Measurements from ENCODE around the gene NSUN6. TPM values are rescaled to one million over a fixed set of nuclear protein-coding genes. Genes with fewer than 3 reads are reported as not detected.

Gene NSUN6
- total and polyA plus RNA-seq, 4 donors, result 16.3 to 47.6 (median 25.0) TPM

DNA sequence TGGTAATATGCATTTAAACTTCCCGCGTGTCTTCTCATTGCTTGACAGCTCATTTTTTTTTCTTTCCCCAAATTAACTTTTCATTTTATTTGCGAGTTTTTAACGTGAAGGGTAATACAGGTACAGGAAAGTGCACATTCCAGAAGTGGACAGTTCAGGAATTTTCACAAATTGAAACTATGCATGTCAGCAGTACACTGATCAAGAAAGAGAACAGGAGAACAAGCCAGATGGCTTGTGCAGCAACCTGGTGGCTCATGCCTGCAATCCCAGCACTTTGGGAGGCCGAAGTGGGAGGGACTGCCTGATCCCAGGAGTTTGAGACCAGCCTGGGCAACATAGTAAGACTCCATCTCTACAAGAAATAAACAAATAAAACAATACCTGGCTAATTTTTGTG lies 36.3 kb upstream of the NSUN6 start (continued):
- TF ChIP-seq, protein P1, sequence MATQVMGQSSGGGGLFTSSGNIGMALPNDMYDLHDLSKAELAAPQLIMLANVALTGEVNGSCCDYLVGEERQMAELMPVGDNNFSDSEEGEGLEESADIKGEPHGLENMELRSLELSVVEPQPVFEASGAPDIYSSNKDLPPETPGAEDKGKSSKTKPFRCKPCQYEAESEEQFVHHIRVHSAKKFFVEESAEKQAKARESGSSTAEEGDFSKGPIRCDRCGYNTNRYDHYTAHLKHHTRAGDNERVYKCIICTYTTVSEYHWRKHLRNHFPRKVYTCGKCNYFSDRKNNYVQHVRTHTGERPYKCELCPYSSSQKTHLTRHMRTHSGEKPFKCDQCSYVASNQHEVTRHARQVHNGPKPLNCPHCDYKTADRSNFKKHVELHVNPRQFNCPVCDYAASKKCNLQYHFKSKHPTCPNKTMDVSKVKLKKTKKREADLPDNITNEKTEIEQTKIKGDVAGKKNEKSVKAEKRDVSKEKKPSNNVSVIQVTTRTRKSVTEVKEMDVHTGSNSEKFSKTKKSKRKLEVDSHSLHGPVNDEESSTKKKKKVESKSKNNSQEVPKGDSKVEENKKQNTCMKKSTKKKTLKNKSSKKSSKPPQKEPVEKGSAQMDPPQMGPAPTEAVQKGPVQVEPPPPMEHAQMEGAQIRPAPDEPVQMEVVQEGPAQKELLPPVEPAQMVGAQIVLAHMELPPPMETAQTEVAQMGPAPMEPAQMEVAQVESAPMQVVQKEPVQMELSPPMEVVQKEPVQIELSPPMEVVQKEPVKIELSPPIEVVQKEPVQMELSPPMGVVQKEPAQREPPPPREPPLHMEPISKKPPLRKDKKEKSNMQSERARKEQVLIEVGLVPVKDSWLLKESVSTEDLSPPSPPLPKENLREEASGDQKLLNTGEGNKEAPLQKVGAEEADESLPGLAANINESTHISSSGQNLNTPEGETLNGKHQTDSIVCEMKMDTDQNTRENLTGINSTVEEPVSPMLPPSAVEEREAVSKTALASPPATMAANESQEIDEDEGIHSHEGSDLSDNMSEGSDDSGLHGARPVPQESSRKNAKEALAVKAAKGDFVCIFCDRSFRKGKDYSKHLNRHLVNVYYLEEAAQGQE (IDR thresholded peaks at IDR 0.05), result no peak
- no peak for TF ChIP-seq HNF4A (conservative IDR thresholded peaks at IDR 0.05)
- TF ChIP-seq, protein P2, sequence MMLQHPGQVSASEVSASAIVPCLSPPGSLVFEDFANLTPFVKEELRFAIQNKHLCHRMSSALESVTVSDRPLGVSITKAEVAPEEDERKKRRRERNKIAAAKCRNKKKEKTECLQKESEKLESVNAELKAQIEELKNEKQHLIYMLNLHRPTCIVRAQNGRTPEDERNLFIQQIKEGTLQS (IDR thresholded peaks at IDR 0.05), result no peak
- TF ChIP-seq HNF4G (IDR thresholded peaks at IDR 0.05), result no peak

DNA sequence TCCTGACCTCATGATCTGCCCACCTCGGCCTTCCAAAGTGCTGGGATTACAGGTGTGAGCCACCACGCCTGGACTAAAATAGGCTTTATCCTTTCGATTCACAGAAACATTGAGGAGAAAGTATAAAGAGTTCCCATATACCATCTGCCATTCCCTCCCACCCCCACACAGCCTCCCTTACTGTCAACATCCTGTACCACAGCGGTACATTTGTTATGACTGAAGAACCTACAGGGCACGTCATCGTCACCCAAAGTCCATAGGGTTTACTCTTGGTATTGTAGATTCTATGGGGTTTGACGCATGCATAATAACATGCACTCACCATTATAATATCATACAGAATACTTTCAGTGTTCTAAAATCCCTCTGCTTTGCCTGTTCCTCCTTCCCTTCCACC lies 35.8 kb upstream of the NSUN6 start:
- Histone ChIP-seq H3K36me3 (ENCODE audit: control insufficient read depth in 4 of 4, insufficient read depth in 3 of 4, low read depth in 1 of 4, low read length in 3 of 4) (peaks cover 0 to 6% (median 0%) of the 10 kb centered on the region in 4 donors), H3K9ac (ENCODE audit: low read depth in 1 of 2, low read length in 2 of 2) (no peak overlapping the region), H3K9me3 (ENCODE audit: control insufficient read depth in 4 of 4, low read length in 3 of 4) (no peaks in the 10 kb centered on the region), H3K27me3 (ENCODE audit: control insufficient read depth in 4 of 4, insufficient read depth in 4 of 4, low read length in 3 of 4) (no peaks in the 10 kb centered on the region), H3K27ac (ENCODE audit: low read depth in 1 of 2, low read length in 2 of 2) (no peak overlapping the region), H3K4me1 (ENCODE audit: control insufficient read depth in 4 of 4, insufficient read depth in 4 of 4, low read length in 3 of 4) (no peaks in the 10 kb centered on the region), H3K4me3 (ENCODE audit: low read depth in 1 of 3, low read length in 3 of 3) (no peak overlapping the region)
- 90% methylated on average over 7 of the region's 7 CpGs for WGBS
- TF ChIP-seq RXRA (IDR thresholded peaks at IDR 0.05) (no peak), TAF1 (conservative IDR thresholded peaks at IDR 0.05) (no peak), NR2F2 (IDR thresholded peaks at IDR 0.05) (no peak), YY1 (IDR thresholded peaks at IDR 0.05) (no peak), RAD21 (IDR thresholded peaks at IDR 0.05) (no peak), EGR1 (IDR thresholded peaks at IDR 0.05; ENCODE audit: low read depth in 2 of 2) (no peak), FOXA1 (IDR thresholded peaks at IDR 0.05) (no peak), SP1 (IDR thresholded peaks at IDR 0.05) (no peak)
- TF ChIP-seq, protein P3, sequence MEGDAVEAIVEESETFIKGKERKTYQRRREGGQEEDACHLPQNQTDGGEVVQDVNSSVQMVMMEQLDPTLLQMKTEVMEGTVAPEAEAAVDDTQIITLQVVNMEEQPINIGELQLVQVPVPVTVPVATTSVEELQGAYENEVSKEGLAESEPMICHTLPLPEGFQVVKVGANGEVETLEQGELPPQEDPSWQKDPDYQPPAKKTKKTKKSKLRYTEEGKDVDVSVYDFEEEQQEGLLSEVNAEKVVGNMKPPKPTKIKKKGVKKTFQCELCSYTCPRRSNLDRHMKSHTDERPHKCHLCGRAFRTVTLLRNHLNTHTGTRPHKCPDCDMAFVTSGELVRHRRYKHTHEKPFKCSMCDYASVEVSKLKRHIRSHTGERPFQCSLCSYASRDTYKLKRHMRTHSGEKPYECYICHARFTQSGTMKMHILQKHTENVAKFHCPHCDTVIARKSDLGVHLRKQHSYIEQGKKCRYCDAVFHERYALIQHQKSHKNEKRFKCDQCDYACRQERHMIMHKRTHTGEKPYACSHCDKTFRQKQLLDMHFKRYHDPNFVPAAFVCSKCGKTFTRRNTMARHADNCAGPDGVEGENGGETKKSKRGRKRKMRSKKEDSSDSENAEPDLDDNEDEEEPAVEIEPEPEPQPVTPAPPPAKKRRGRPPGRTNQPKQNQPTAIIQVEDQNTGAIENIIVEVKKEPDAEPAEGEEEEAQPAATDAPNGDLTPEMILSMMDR (IDR thresholded peaks at IDR 0.05; ENCODE audit: low read depth, low read length, missing input control), result no peak
- TF ChIP-seq, protein P1 (IDR thresholded peaks at IDR 0.05), result no peak
- TF ChIP-seq, protein P2 (IDR thresholded peaks at IDR 0.05), result no peak
- TF ChIP-seq, protein P4, sequence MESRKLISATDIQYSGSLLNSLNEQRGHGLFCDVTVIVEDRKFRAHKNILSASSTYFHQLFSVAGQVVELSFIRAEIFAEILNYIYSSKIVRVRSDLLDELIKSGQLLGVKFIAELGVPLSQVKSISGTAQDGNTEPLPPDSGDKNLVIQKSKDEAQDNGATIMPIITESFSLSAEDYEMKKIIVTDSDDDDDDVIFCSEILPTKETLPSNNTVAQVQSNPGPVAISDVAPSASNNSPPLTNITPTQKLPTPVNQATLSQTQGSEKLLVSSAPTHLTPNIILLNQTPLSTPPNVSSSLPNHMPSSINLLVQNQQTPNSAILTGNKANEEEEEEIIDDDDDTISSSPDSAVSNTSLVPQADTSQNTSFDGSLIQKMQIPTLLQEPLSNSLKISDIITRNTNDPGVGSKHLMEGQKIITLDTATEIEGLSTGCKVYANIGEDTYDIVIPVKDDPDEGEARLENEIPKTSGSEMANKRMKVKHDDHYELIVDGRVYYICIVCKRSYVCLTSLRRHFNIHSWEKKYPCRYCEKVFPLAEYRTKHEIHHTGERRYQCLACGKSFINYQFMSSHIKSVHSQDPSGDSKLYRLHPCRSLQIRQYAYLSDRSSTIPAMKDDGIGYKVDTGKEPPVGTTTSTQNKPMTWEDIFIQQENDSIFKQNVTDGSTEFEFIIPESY (IDR thresholded peaks at IDR 0.05), result no peak
- TF ChIP-seq, protein P5, sequence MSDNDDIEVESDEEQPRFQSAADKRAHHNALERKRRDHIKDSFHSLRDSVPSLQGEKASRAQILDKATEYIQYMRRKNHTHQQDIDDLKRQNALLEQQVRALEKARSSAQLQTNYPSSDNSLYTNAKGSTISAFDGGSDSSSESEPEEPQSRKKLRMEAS (IDR thresholded peaks at IDR 0.05), result no peak
- no peak for DNase-seq (ENCODE audit: low spot score)
